Measurements from ENCODE around the gene POLR2F.

Gene POLR2F

GRCh38 chr22:38007330-38007902, 53.9 kb downstream of the POLR2F start:
- Histone ChIP-seq H3K4ac (ENCODE audit: low read length) (no peak overlapping the region), H2BK120ac (ENCODE audit: low read depth, low read length) (no peak overlapping the region), H3K23ac (ENCODE audit: low read depth, low read length, poor library complexity) (no peak overlapping the region), H3K4me1 (ENCODE audit: control insufficient read depth in 2 of 2, insufficient read depth in 1 of 2, low read depth in 1 of 2, low read length in 2 of 2) (no peaks in the 10 kb centered on the region), H3K14ac (ENCODE audit: low read length) (peak overlapping the region; percentile 38), H3K79me1 (ENCODE audit: low read depth, low read length) (no peaks in the 10 kb centered on the region), H3K36me3 (replicated peaks in 1 of 2; ENCODE audit: control insufficient read depth in 2 of 2, insufficient read depth in 2 of 2, low read length in 2 of 2) (no peaks in the 10 kb centered on the region), H2BK12ac (ENCODE audit: low read length) (no peak overlapping the region), H3K9me3 (replicated peaks in 1 of 2; ENCODE audit: control insufficient read depth in 2 of 2, insufficient read depth in 1 of 2, low read depth in 1 of 2, low read length in 2 of 2) (no peaks in the 10 kb centered on the region), H2BK5ac (ENCODE audit: low read length) (no peak overlapping the region), H3K4me3 (ENCODE audit: low read length in 2 of 2) (no peak overlapping the region), H3K27me3 (ENCODE audit: control insufficient read depth in 3 of 3, insufficient read depth in 3 of 3, low read depth in 1 of 3, low read length in 3 of 3) (no peaks in the 10 kb centered on the region), H3K4me2 (ENCODE audit: insufficient read depth, low read length, poor library complexity, severe bottlenecking) (no peak overlapping the region), H2AK5ac (ENCODE audit: low read depth, low read length) (peak overlapping the region; percentile 75), H2BK15ac (ENCODE audit: low read length) (peak overlapping the region; percentile 67), H3K9ac (ENCODE audit: low read depth, low read length, poor library complexity) (peak overlapping the region; percentile 3), H4K8ac (ENCODE audit: low read depth, low read length) (no peak overlapping the region), H3K18ac (ENCODE audit: low read length) (peak overlapping the region; percentile 67), H3K27ac (replicated peaks; ENCODE audit: low read length) (no peak overlapping the region), H4K91ac (ENCODE audit: low read depth, low read length, poor library complexity) (no peak overlapping the region), H2AFZ (ENCODE audit: low read length) (no peak overlapping the region)
- DNase-seq (ENCODE audit: low spot score), result no peak
- WGBS, 2 donors (ENCODE audit: extremely low coverage in 2 of 2, insufficient read length in 2 of 2, insufficient replicate concordance in 1 of 2), result no CpG with 5 or more reads among the region's 13 CpGs

- H2BK5ac ChIP-seq (ENCODE audit: low read length), result no peak overlapping the region
- H3K27me3 ChIP-seq (ENCODE audit: control insufficient read depth in 3 of 3, insufficient read depth in 3 of 3, low read depth in 1 of 3, low read length in 3 of 3), result no peaks in the 10 kb centered on the region
- H2BK15ac ChIP-seq (ENCODE audit: low read length), result no peak overlapping the region
- H2BK12ac ChIP-seq (ENCODE audit: low read length), result no peak overlapping the region
- no peak overlapping the region for H3K23ac ChIP-seq (ENCODE audit: low read depth, low read length, poor library complexity)
- no peak overlapping the region for H2AK5ac ChIP-seq (ENCODE audit: low read depth, low read length)
- no peaks in the 10 kb centered on the region for H3K79me1 ChIP-seq (ENCODE audit: low read depth, low read length)
- H3K14ac ChIP-seq (ENCODE audit: low read length), result no peak overlapping the region
- no peak overlapping the region for H2BK120ac ChIP-seq (ENCODE audit: low read depth, low read length)
- no peaks in the 10 kb centered on the region for H3K36me3 ChIP-seq (replicated peaks in 1 of 2; ENCODE audit: control insufficient read depth in 2 of 2, insufficient read depth in 2 of 2, low read length in 2 of 2)
- H4K91ac ChIP-seq (ENCODE audit: low read depth, low read length, poor library complexity), result no peak overlapping the region
- no peak overlapping the region for H3K18ac ChIP-seq (ENCODE audit: low read length)
- DNase-seq (ENCODE audit: low spot score), result no peak
- H3K4me1 ChIP-seq (ENCODE audit: control insufficient read depth in 2 of 2, insufficient read depth in 1 of 2, low read depth in 1 of 2, low read length in 2 of 2), result no peaks in the 10 kb centered on the region
- WGBS, 2 donors (ENCODE audit: extremely low coverage in 2 of 2, insufficient read length in 2 of 2, insufficient replicate concordance in 1 of 2), result no CpG with 5 or more reads among the region's 14 CpGs
- no peak overlapping the region for H3K4me3 ChIP-seq (ENCODE audit: low read length in 2 of 2)
- no peak overlapping the region for H3K4me2 ChIP-seq (ENCODE audit: insufficient read depth, low read length, poor library complexity, severe bottlenecking)
- no peak overlapping the region for H3K9ac ChIP-seq (ENCODE audit: low read depth, low read length, poor library complexity)
- no peak overlapping the region for H3K27ac ChIP-seq (replicated peaks; ENCODE audit: low read length)
- H4K8ac ChIP-seq (ENCODE audit: low read depth, low read length), result no peak overlapping the region
- no peak overlapping the region for H2AFZ ChIP-seq (ENCODE audit: low read length)
- no peaks in the 10 kb centered on the region for H3K9me3 ChIP-seq (replicated peaks in 1 of 2; ENCODE audit: control insufficient read depth in 2 of 2, insufficient read depth in 1 of 2, low read depth in 1 of 2, low read length in 2 of 2)
- no peak overlapping the region for H3K4ac ChIP-seq (ENCODE audit: low read length)
Measured at GRCh38 chr22:38009000-38009806, 55.7 kb downstream of the POLR2F start.

GRCh38 chr22:38012604-38013072, 59.1 kb downstream of the POLR2F start:
- Histone ChIP-seq H2BK120ac (ENCODE audit: low read depth, low read length) (no peak overlapping the region), H2AFZ (ENCODE audit: low read length) (no peak overlapping the region), H3K4me1 (ENCODE audit: control insufficient read depth in 2 of 2, insufficient read depth in 1 of 2, low read depth in 1 of 2, low read length in 2 of 2) (peaks cover 0 to 14% of the 10 kb centered on the region in 2 donors), H3K4me3 (ENCODE audit: low read length in 2 of 2) (no peak overlapping the region), H3K23ac (ENCODE audit: low read depth, low read length, poor library complexity) (no peak overlapping the region), H2BK15ac (ENCODE audit: low read length) (no peak overlapping the region), H3K79me1 (ENCODE audit: low read depth, low read length) (peaks cover 1% of the 10 kb centered on the region), H3K9me3 (replicated peaks in 1 of 2; ENCODE audit: control insufficient read depth in 2 of 2, insufficient read depth in 1 of 2, low read depth in 1 of 2, low read length in 2 of 2) (no peaks in the 10 kb centered on the region), H3K27ac (replicated peaks; ENCODE audit: low read length) (no peak overlapping the region), H4K91ac (ENCODE audit: low read depth, low read length, poor library complexity) (no peak overlapping the region), H3K14ac (ENCODE audit: low read length) (no peak overlapping the region), H3K9ac (ENCODE audit: low read depth, low read length, poor library complexity) (no peak overlapping the region), H3K4ac (ENCODE audit: low read length) (no peak overlapping the region), H3K18ac (ENCODE audit: low read length) (no peak overlapping the region), H2BK5ac (ENCODE audit: low read length) (no peak overlapping the region), H3K27me3 (ENCODE audit: control insufficient read depth in 3 of 3, insufficient read depth in 3 of 3, low read depth in 1 of 3, low read length in 3 of 3) (no peaks in the 10 kb centered on the region), H3K36me3 (replicated peaks in 1 of 2; ENCODE audit: control insufficient read depth in 2 of 2, insufficient read depth in 2 of 2, low read length in 2 of 2) (no peaks in the 10 kb centered on the region), H2BK12ac (ENCODE audit: low read length) (no peak overlapping the region), H2AK5ac (ENCODE audit: low read depth, low read length) (no peak overlapping the region), H3K4me2 (ENCODE audit: insufficient read depth, low read length, poor library complexity, severe bottlenecking) (no peak overlapping the region), H4K8ac (ENCODE audit: low read depth, low read length) (no peak overlapping the region)
- WGBS, 2 donors (ENCODE audit: extremely low coverage in 2 of 2, insufficient read length in 2 of 2, insufficient replicate concordance in 1 of 2), result no CpG with 5 or more reads among the region's 7 CpGs
- no peak for DNase-seq (ENCODE audit: low spot score)

GRCh38 chr22:38014083-38014482, 60.6 kb downstream of the POLR2F start:
- Histone ChIP-seq H2BK5ac (ENCODE audit: low read length) (no peak overlapping the region), H3K4me2 (ENCODE audit: insufficient read depth, low read length, poor library complexity, severe bottlenecking) (no peak overlapping the region), H3K9me3 (replicated peaks in 1 of 2; ENCODE audit: control insufficient read depth in 2 of 2, insufficient read depth in 1 of 2, low read depth in 1 of 2, low read length in 2 of 2) (no peaks in the 10 kb centered on the region), H4K8ac (ENCODE audit: low read depth, low read length) (no peak overlapping the region), H2AK5ac (ENCODE audit: low read depth, low read length) (no peak overlapping the region), H2BK120ac (ENCODE audit: low read depth, low read length) (no peak overlapping the region), H3K36me3 (replicated peaks in 1 of 2; ENCODE audit: control insufficient read depth in 2 of 2, insufficient read depth in 2 of 2, low read length in 2 of 2) (no peaks in the 10 kb centered on the region), H3K27me3 (ENCODE audit: control insufficient read depth in 3 of 3, insufficient read depth in 3 of 3, low read depth in 1 of 3, low read length in 3 of 3) (no peaks in the 10 kb centered on the region), H3K27ac (replicated peaks; ENCODE audit: low read length) (no peak overlapping the region), H3K9ac (ENCODE audit: low read depth, low read length, poor library complexity) (no peak overlapping the region), H2BK15ac (ENCODE audit: low read length) (no peak overlapping the region), H4K91ac (ENCODE audit: low read depth, low read length, poor library complexity) (no peak overlapping the region), H2AFZ (ENCODE audit: low read length) (no peak overlapping the region), H2BK12ac (ENCODE audit: low read length) (no peak overlapping the region), H3K18ac (ENCODE audit: low read length) (no peak overlapping the region), H3K23ac (ENCODE audit: low read depth, low read length, poor library complexity) (no peak overlapping the region), H3K14ac (ENCODE audit: low read length) (no peak overlapping the region), H3K4me3 (ENCODE audit: low read length in 2 of 2) (no peak overlapping the region), H3K4ac (ENCODE audit: low read length) (no peak overlapping the region), H3K79me1 (ENCODE audit: low read depth, low read length) (peaks cover 2% of the 10 kb centered on the region), H3K4me1 (ENCODE audit: control insufficient read depth in 2 of 2, insufficient read depth in 1 of 2, low read depth in 1 of 2, low read length in 2 of 2) (peaks cover 0 to 21% of the 10 kb centered on the region in 2 donors)
- WGBS, 2 donors (ENCODE audit: extremely low coverage in 2 of 2, insufficient read length in 2 of 2, insufficient replicate concordance in 1 of 2), result no CpG with 5 or more reads among the region's 1 CpG
- DNase-seq (ENCODE audit: low spot score), result no peak

All from neuronal stem cell (in vitro differentiated cells).